ENCODE results near the gene CDPF1. TPM values are rescaled to one million over a fixed set of nuclear protein-coding genes. Genes with fewer than 3 reads are reported as not detected.

Gene CDPF1
- total RNA-seq, 1 experiment from 2014 or later = 8.1 TPM

DNA sequence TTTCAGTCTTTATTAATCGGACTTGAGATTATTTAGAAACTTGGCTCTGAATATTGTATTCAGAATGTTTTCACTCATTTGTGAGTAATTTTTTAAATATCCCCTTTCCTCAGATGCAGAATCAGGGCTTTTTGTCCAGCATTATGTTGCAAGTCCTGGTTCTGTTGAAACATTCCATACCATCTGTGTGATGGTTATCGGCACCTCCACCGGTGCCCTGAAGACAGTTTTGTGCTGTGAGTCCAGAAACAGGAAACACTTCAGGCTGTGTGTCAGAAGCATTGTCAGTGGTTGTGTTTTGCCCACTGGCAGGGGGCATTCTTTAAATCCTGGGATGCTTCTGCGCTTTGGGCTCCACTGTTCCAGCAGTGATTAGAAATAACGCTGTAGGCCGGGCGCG is 20.4 kb downstream of the CDPF1 start:
- no peak overlapping the region for H2BK15ac ChIP-seq (ENCODE audit: low read depth, low read length)
- H3K4me1 ChIP-seq (ENCODE audit: insufficient read depth, low read length) = no peaks in the 10 kb centered on the region
- H3K27me3 ChIP-seq (ENCODE audit: insufficient read depth, low read length) = no peaks in the 10 kb centered on the region
- no peak overlapping the region for H3K27ac Mint-ChIP-seq
- no CpG with 5 or more reads among the region's 8 CpGs for WGBS (ENCODE audit: extremely low coverage, insufficient read length, low lambda C conversion rate)
- H3K27me3 Mint-ChIP-seq (ENCODE audit: low read depth) = no peaks in the 10 kb centered on the region
- TF ChIP-seq, protein P1, sequence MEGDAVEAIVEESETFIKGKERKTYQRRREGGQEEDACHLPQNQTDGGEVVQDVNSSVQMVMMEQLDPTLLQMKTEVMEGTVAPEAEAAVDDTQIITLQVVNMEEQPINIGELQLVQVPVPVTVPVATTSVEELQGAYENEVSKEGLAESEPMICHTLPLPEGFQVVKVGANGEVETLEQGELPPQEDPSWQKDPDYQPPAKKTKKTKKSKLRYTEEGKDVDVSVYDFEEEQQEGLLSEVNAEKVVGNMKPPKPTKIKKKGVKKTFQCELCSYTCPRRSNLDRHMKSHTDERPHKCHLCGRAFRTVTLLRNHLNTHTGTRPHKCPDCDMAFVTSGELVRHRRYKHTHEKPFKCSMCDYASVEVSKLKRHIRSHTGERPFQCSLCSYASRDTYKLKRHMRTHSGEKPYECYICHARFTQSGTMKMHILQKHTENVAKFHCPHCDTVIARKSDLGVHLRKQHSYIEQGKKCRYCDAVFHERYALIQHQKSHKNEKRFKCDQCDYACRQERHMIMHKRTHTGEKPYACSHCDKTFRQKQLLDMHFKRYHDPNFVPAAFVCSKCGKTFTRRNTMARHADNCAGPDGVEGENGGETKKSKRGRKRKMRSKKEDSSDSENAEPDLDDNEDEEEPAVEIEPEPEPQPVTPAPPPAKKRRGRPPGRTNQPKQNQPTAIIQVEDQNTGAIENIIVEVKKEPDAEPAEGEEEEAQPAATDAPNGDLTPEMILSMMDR (conservative IDR thresholded peaks at IDR 0.05) = no peak
- H2AFZ ChIP-seq (ENCODE audit: low read length) = no peak overlapping the region
- no peaks in the 10 kb centered on the region; a peak in 2 of 5 replicates for H3K9me3 Mint-ChIP-seq
- no peak overlapping the region for H3K4me2 ChIP-seq (ENCODE audit: insufficient read depth, insufficient read length, low read length)
- no peak overlapping the region for H3K4ac ChIP-seq (ENCODE audit: low read depth, low read length)
- no peak overlapping the region for H4K5ac ChIP-seq (ENCODE audit: insufficient read length, low read depth, low read length)
- no peak overlapping the region for H3K56ac ChIP-seq (ENCODE audit: insufficient read length, low read depth, low read length)
- no peak overlapping the region for H2BK20ac ChIP-seq (ENCODE audit: low read depth, low read length, poor library complexity, severe bottlenecking)
- no peak overlapping the region for H2BK120ac ChIP-seq (ENCODE audit: low read depth, low read length, poor library complexity, severe bottlenecking)
- H3K23ac ChIP-seq (ENCODE audit: insufficient read length, low read depth, low read length) = no peak overlapping the region
- H3K27ac ChIP-seq (ENCODE audit: insufficient read length, low read depth, low read length) = no peak overlapping the region
- H3K9ac ChIP-seq (ENCODE audit: extremely low read depth, insufficient read length, low read length) = no peak overlapping the region
- H4K20me1 ChIP-seq (ENCODE audit: control insufficient read depth, insufficient read depth, insufficient read length) = no peaks in the 10 kb centered on the region
- H4K8ac ChIP-seq (replicated peaks; ENCODE audit: insufficient read length, low read depth, low read length) = no peak overlapping the region
- no peak overlapping the region for H3K18ac ChIP-seq (ENCODE audit: insufficient read length, low read depth, low read length)
- H2AK5ac ChIP-seq (ENCODE audit: insufficient read length, low read length) = no peak overlapping the region
- no peaks in the 10 kb centered on the region for H3K79me1 ChIP-seq (ENCODE audit: insufficient read depth, low read depth, low read length, poor library complexity, severe bottlenecking)
- no peaks in the 10 kb centered on the region for H3K9me3 ChIP-seq (ENCODE audit: control insufficient read depth, low read depth, low read length)
- no peaks in the 10 kb centered on the region for H3K36me3 Mint-ChIP-seq (ENCODE audit: insufficient read depth in 1 of 3, low read depth in 3 of 3)
- H2BK12ac ChIP-seq (ENCODE audit: insufficient read length, low read depth, low read length) = no peak overlapping the region
- no peaks in the 10 kb centered on the region for H3K23me2 ChIP-seq (ENCODE audit: insufficient read length, low read depth, low read length, poor library complexity, severe bottlenecking)
- DNase-seq = no peak
- H3K4me3 Mint-ChIP-seq = no peak overlapping the region
- no peak overlapping the region for H2BK5ac ChIP-seq (ENCODE audit: insufficient read length, low read length)
- H3K4me1 Mint-ChIP-seq = peaks cover under 1 to 5% of the 10 kb centered on the region in 2 experiments; a peak in 3 of 4 replicates
- no peak overlapping the region for H4K91ac ChIP-seq (ENCODE audit: insufficient read length, low read depth, low read length)
- no peak overlapping the region for H3T11ph ChIP-seq (ENCODE audit: low read length)
- no peak overlapping the region for H3K14ac ChIP-seq (ENCODE audit: insufficient read depth, low read length)
- H3K79me2 ChIP-seq (ENCODE audit: insufficient read depth, low read length) = no peaks in the 10 kb centered on the region
